HG03442 (cell line): ENCODE results near the gene UGT2B28.
"Not testable (repeated sequence)": the region's sequence is repeated elsewhere in the genome, so short reads cannot be mapped to it uniquely, and the experiment has no call there.

ENCODE experiments used
- ATAC-seq: cut with Tn5 transposase; IDR thresholded peaks from one replicate; pipeline ENCODE4 v1.9.1; 2021; ENCODE audit warnings: mild to moderate bottlenecking, moderate library complexity; ENCODE audit not compliant: unreplicated experiment

The UGT2B28 gene

GRCh38 chr4:69280081-69280480 lies at the start of gene UGT2B28:
Gene UGT2B28, plus strand, starts transcription at chr4:69280475. Its CDS starts 26 bp downstream, at chr4:69280501.
- not testable (repeated sequence) for ATAC-seq

- ATAC-seq: no peak
Observed at GRCh38 chr4:69239092-69239491, 41.2 kb upstream of the UGT2B28 start.

GRCh38 chr4:69239557-69240168 lies 40.6 kb upstream of the UGT2B28 start:
- no peak for ATAC-seq

- ATAC-seq: not testable (repeated sequence)
Observed at GRCh38 chr4:69240787-69241186, 39.5 kb upstream of the UGT2B28 start.

GRCh38 chr4:69241746-69242145 lies 38.5 kb upstream of the UGT2B28 start:
- ATAC-seq: not testable (repeated sequence)

GRCh38 chr4:69242562-69243240 lies 37.6 kb upstream of the UGT2B28 start:
- not testable (repeated sequence) for ATAC-seq

- ATAC-seq: not testable (repeated sequence)
Observed at GRCh38 chr4:69250884-69251283, 29.4 kb upstream of the UGT2B28 start.

GRCh38 chr4:69253147-69253772 lies 27.0 kb upstream of the UGT2B28 start:
- not testable (repeated sequence) for ATAC-seq

- ATAC-seq: not testable (repeated sequence)
Observed at GRCh38 chr4:69268612-69269011, 11.7 kb upstream of the UGT2B28 start.

GRCh38 chr4:69296356-69296755 lies 16.1 kb downstream of the UGT2B28 start:
- not testable (repeated sequence) for ATAC-seq

GRCh38 chr4:69308426-69309033 lies 28.3 kb downstream of the UGT2B28 start:
- not testable (repeated sequence) for ATAC-seq

GRCh38 chr4:69309549-69310076 lies 29.3 kb downstream of the UGT2B28 start:
- ATAC-seq: not testable (repeated sequence)

- not testable (repeated sequence) for ATAC-seq
Observed at GRCh38 chr4:69310262-69310661, 30.0 kb downstream of the UGT2B28 start.

- ATAC-seq: peak; percentile 46
Observed at GRCh38 chr4:69317669-69318298, 37.5 kb downstream of the UGT2B28 start.

GRCh38 chr4:69321153-69321729 lies 41.0 kb downstream of the UGT2B28 start:
- no peak for ATAC-seq

GRCh38 chr4:69322055-69322454 lies 41.8 kb downstream of the UGT2B28 start:
- no peak for ATAC-seq

- ATAC-seq: no peak
Observed at GRCh38 chr4:69323284-69323683, 43.0 kb downstream of the UGT2B28 start.

GRCh38 chr4:69330345-69331047 lies 50.2 kb downstream of the UGT2B28 start:
- no peak for ATAC-seq

- ATAC-seq: not testable (repeated sequence)
Observed at GRCh38 chr4:69331304-69331703, 51.0 kb downstream of the UGT2B28 start.

GRCh38 chr4:69335485-69335884 lies 55.2 kb downstream of the UGT2B28 start:
- not testable (repeated sequence) for ATAC-seq
